HepG2 (cell line): ENCODE results near the gene BABAM2. TPM values are rescaled to one million over a fixed set of nuclear protein-coding genes. Genes with fewer than 3 reads are reported as not detected.

Experiments
- ATAC-seq: fragments of 200-7000 bp; cut with Tn5 transposase; 3 replicates; pipeline ENCODE4 v1.9.1; 2020; ENCODE audit warnings: mild to moderate bottlenecking, moderate library complexity
- BruUV-seq: library from RNA; stranded (reverse); fragments of 400-500 nt; replicated peaks from 2 replicates; lab custom pipeline; 2021; lab: Mats Ljungman, UMichigan
- CTCF ChIA-PET: fragments of 300-600 bp; formaldehyde crosslinking; extraction: SDS; loops from one replicate; lab custom pipeline; 2021; ENCODE audit warnings: low total read pairs, inconsistent platforms, low intra/inter-chr PET ratio; lab: Yijun Ruan, JAX
- POLR2A ChIA-PET: fragments of 350-600 bp; sonication (Branson Sonifier 250); formaldehyde crosslinking; loops from one replicate; lab custom pipeline; 2020; ENCODE audit warnings: antibody characterized with exemption, inconsistent platforms; lab: Yijun Ruan, JAX
- DNase-seq: peaks from one replicate; pipeline ENCODE4 v3.0.0-alpha.2; 2015; ENCODE audit warnings: low spot score
- FAIRE-seq: peaks from 3 replicates; lab custom pipeline; 2011; peaks lifted over from hg19 to GRCh38; lab: Jason Lieb, UNC
- H2AFZ ChIP-seq: one replicate; pipeline ENCODE4 v1.6.1; 2011; ENCODE audit warnings: low read length, inconsistent platforms
- H3K27ac ChIP-seq: fragments of 300-600 bp; 3 replicates; pipeline ENCODE4 v1.8.0; 2011; ENCODE audit warnings: mixed run types, mild to moderate bottlenecking, mixed read lengths, low read length, inconsistent platforms; ENCODE audit not compliant: insufficient read depth; ENCODE audit errors: extremely low read length
- H3K27me3 ChIP-seq, 2 experiments: fragments of 200-600 bp in 1 of 2; 2 replicates in 1 of 2; 3 replicates in 1 of 2; pipeline versions ENCODE4 v1.6.0 to v1.8.0; 2011; ENCODE audit warnings: low read length in 2 of 2, mild to moderate bottlenecking in 2 of 2, moderate library complexity in 2 of 2, inconsistent platforms in 1 of 2; ENCODE audit not compliant: insufficient read depth in 2 of 2, control insufficient read depth in 1 of 2
- H3K36me3 ChIP-seq, 2 experiments: fragments of 200-600 bp in 1 of 2; replicated peaks in 1 of 2; 2 replicates in 1 of 2; 3 replicates in 1 of 2; pipeline versions ENCODE4 v1.5.1 to v1.8.0; 2011; ENCODE audit warnings: low read length in 2 of 2, inconsistent platforms in 1 of 2; ENCODE audit not compliant: insufficient read depth in 2 of 2, control insufficient read depth in 1 of 2
- H3K4me1 ChIP-seq: 2 replicates; pipeline ENCODE4 v1.5.1; 2012; ENCODE audit warnings: low read length, inconsistent platforms; ENCODE audit not compliant: insufficient read depth
- H3K4me2 ChIP-seq: 2 replicates; pipeline ENCODE4 v1.6.0; 2011; ENCODE audit warnings: low read depth, low read length, inconsistent platforms
- H3K4me3 ChIP-seq, 3 experiments: fragments of 200-600 bp in 1 of 3; sonication (generic), shearing (Covaris generic) in 1 of 3; replicated peaks in 1 of 3; 2 replicates each; pipeline ENCODE4 v1.5.1; 2011 to 2016; ENCODE audit warnings: low read length in 3 of 3, inconsistent platforms in 2 of 3, low read depth in 2 of 3, mild to moderate bottlenecking in 2 of 3, control low read depth in 1 of 3, mixed read lengths in 1 of 3; ENCODE audit not compliant: insufficient read depth in 1 of 3
- H3K79me2 ChIP-seq: one replicate; pipeline ENCODE4 v1.6.1; 2011; ENCODE audit warnings: low read length, inconsistent platforms; ENCODE audit not compliant: insufficient read depth
- H3K9ac ChIP-seq: 2 replicates; pipeline ENCODE4 v1.6.0; 2011; ENCODE audit warnings: mild to moderate bottlenecking, low read depth, low read length, inconsistent platforms; ENCODE audit not compliant: insufficient read depth
- H3K9me3 ChIP-seq: 2 replicates; pipeline ENCODE4 v1.5.1; 2012; ENCODE audit warnings: mild to moderate bottlenecking, low read length
- H4K20me1 ChIP-seq: 2 replicates; pipeline ENCODE4 v1.6.0; 2011; ENCODE audit warnings: inconsistent platforms, mild to moderate bottlenecking, low read length, moderate library complexity; ENCODE audit not compliant: insufficient read depth
- ARID2 ChIP-seq: sonication (generic); formaldehyde crosslinking; IDR thresholded peaks from 2 replicates; pipeline ENCODE4 v1.8.1; 2022; ENCODE audit warnings: mild to moderate bottlenecking, missing genetic modification reagents, borderline replicate concordance
- ATF3 ChIP-seq: sonication (generic); formaldehyde crosslinking; IDR thresholded peaks from 2 replicates; pipeline ENCODE4 v1.4.0; 2020; ENCODE audit warnings: missing genetic modification reagents
- ATRX ChIP-seq: sonication (generic); formaldehyde crosslinking; IDR thresholded peaks from 2 replicates; pipeline ENCODE4 v1.4.0; 2020; ENCODE audit warnings: missing genetic modification reagents, borderline replicate concordance
- FOXA3 ChIP-seq: IDR thresholded peaks from 2 replicates; pipeline ENCODE4 v1.6.1; 2016; ENCODE audit warnings: missing genetic modification reagents, missing compliant biosample characterization
- KIAA2018 ChIP-seq: sonication (generic); formaldehyde crosslinking; IDR thresholded peaks from 2 replicates; pipeline ENCODE4 v1.5.0; 2020; ENCODE audit warnings: mild to moderate bottlenecking, missing genetic modification reagents, borderline replicate concordance
- MTF2 ChIP-seq: sonication (generic); formaldehyde crosslinking; IDR thresholded peaks from 2 replicates; pipeline ENCODE4 v1.5.0; 2020; ENCODE audit warnings: missing genetic modification reagents, borderline replicate concordance
- PPARG ChIP-seq: conservative IDR thresholded peaks from 2 replicates; pipeline ENCODE4 v1.6.1; 2016; ENCODE audit warnings: missing biosample characterization, missing genetic modification reagents
- PRDM4 ChIP-seq: sonication (generic); formaldehyde crosslinking; IDR thresholded peaks from 2 replicates; pipeline ENCODE4 v1.9.0; 2021; ENCODE audit warnings: missing genetic modification reagents, borderline replicate concordance
- SCMH1 ChIP-seq: sonication (generic); formaldehyde crosslinking; IDR thresholded peaks from 2 replicates; pipeline ENCODE4 v1.9.0; 2021; ENCODE audit warnings: missing genetic modification reagents, mild to moderate bottlenecking, borderline replicate concordance
- ZFYVE20 ChIP-seq: sonication (generic); formaldehyde crosslinking; IDR thresholded peaks from 2 replicates; pipeline ENCODE4 v1.8.0; 2023; ENCODE audit warnings: low read depth, mild to moderate bottlenecking, moderate library complexity, missing genetic modification reagents, borderline replicate concordance
- ZNF317 ChIP-seq: sonication (generic); formaldehyde crosslinking; IDR thresholded peaks from 2 replicates; pipeline ENCODE4 v1.5.0; 2020; ENCODE audit warnings: mild to moderate bottlenecking, missing genetic modification reagents
- ZNF580 ChIP-seq: IDR thresholded peaks from 2 replicates; pipeline ENCODE4 v1.6.1; 2016; ENCODE audit warnings: low read depth, borderline replicate concordance
- ZSCAN12 ChIP-seq: sonication (generic); formaldehyde crosslinking; IDR thresholded peaks from 2 replicates; pipeline ENCODE4 v1.9.0; 2021; ENCODE audit warnings: mild to moderate bottlenecking, missing genetic modification reagents
- WGBS: methylation state at CpG from one replicate; pipeline ENCODE4 v1.1.6; 2017; ENCODE audit warnings: low lambda C conversion rate; 5-methylcytosine and 5-hydroxymethylcytosine counted together
- in situ Hi-C: cut with HindIII; loops from 2 replicates; pipeline ENCODE4 v1.10.0; 2017; ENCODE audit warnings: low pct_unique_long_range_greater_than_20kb; ENCODE audit not compliant: extremely low pct_ligation_motif_present
- intact Hi-C: fragments of 100-400 bp; cut with micrococcal nuclease; formaldehyde crosslinking; loops from one replicate; pipeline ENCODE4 v1.10.0; 2022; ENCODE audit not compliant: unreplicated experiment
- polyA plus RNA-seq, 8 experiments: library from polyadenylated mRNA; depleted of rRNA in 3 of 8; stranded (reverse) in 7 of 8; unstranded in 1 of 8; fragments of >200 nt; fragmentation: Illumina TruSeq in 4 of 8; extraction: Trizol in 4 of 8; gene quantifications; 2 replicates each; pipeline versions ENCODE4 v1.2.1 to v1.2.3, GENCODE V29; 2011 to 2016; ENCODE audit warnings: low read depth in 4 of 8, missing spikeins in 1 of 8, mixed read lengths in 1 of 8; ENCODE audit not compliant: insufficient read depth in 1 of 8
- total RNA-seq, 5 experiments: library from RNA; depleted of rRNA; stranded (reverse); fragments of >200 nt; fragmentation: Illumina TruSeq; extraction: Trizol; gene quantifications; 2 replicates each; pipeline ENCODE4 v1.2.3, GENCODE V29; 2016; ENCODE audit warnings: low read depth in 1 of 5

The BABAM2 gene
- total and polyA plus RNA-seq, 2 of the 13 experiments (the other 11 are each of a cell fraction or from before 2014, with no cell fraction given) = 24.9 to 28.0 TPM

- no peak for TF ChIP-seq KIAA2018
- no peak for TF ChIP-seq ATF3
- TF ChIP-seq ARID2 (CRISPR knock-in tag) = no peak
These were observed 10.7 kb downstream of the BABAM2 start (continued) for GRCh38 chr2:27901234-27901633.

- no peaks in the 10 kb centered on the region for H3K4me1 ChIP-seq
- no peak for FAIRE-seq
- H3K27me3 ChIP-seq = no peaks in the 10 kb centered on the region
- H3K27ac ChIP-seq = no peak overlapping the region
- no peak overlapping the region for H2AFZ ChIP-seq
- H3K4me2 ChIP-seq = no peak overlapping the region
- no peaks in the 10 kb centered on the region for H3K79me2 ChIP-seq
- intact Hi-C loops (no loop called here), in situ Hi-C loops (no loop called here)
- BruUV-seq = no TSS peak
- no peak for ATAC-seq
- no peaks in the 10 kb centered on the region for H4K20me1 ChIP-seq
- 92% methylated on average over 1 of the region's 1 CpG for WGBS
- peaks cover 3 to 28% of the 10 kb centered on the region in 2 experiments; a peak in 4 of 5 replicates for H3K36me3 ChIP-seq
- no peak overlapping the region for H3K4me3 ChIP-seq
- H3K9ac ChIP-seq = no peak overlapping the region
- no peaks in the 10 kb centered on the region for H3K9me3 ChIP-seq
- ChIA-PET CTCF (no interaction called here), POLR2A (no interaction called here)
- no peak for DNase-seq
- no peak for TF ChIP-seq MTF2 (CRISPR knock-in tag)
- no peak for TF ChIP-seq SCMH1
- TF ChIP-seq ZNF580 (CRISPR knock-in tag) = no peak
- no peak for TF ChIP-seq FOXA3 (CRISPR knock-in tag)
- no peak for TF ChIP-seq ATRX (CRISPR knock-in tag)
- no peak for TF ChIP-seq ZNF317 (CRISPR knock-in tag)
- TF ChIP-seq ZFYVE20 (CRISPR knock-in tag) = no peak
- no peak for TF ChIP-seq ZSCAN12 (CRISPR knock-in tag)
- no peak for TF ChIP-seq PPARG (CRISPR knock-in tag)
- TF ChIP-seq PRDM4 (CRISPR knock-in tag) = no peak
These were observed 11.6 kb downstream of the BABAM2 start for GRCh38 chr2:27902098-27902497.
